ENCODE results near the gene DHRS9. TPM values are rescaled to one million over a fixed set of nuclear protein-coding genes. Genes with fewer than 3 reads are reported as not detected.

The DHRS9 gene
- total and polyA plus RNA-seq, 2 of the 4 experiments (the other 2 are of a cell fraction), result not detected

DNA sequence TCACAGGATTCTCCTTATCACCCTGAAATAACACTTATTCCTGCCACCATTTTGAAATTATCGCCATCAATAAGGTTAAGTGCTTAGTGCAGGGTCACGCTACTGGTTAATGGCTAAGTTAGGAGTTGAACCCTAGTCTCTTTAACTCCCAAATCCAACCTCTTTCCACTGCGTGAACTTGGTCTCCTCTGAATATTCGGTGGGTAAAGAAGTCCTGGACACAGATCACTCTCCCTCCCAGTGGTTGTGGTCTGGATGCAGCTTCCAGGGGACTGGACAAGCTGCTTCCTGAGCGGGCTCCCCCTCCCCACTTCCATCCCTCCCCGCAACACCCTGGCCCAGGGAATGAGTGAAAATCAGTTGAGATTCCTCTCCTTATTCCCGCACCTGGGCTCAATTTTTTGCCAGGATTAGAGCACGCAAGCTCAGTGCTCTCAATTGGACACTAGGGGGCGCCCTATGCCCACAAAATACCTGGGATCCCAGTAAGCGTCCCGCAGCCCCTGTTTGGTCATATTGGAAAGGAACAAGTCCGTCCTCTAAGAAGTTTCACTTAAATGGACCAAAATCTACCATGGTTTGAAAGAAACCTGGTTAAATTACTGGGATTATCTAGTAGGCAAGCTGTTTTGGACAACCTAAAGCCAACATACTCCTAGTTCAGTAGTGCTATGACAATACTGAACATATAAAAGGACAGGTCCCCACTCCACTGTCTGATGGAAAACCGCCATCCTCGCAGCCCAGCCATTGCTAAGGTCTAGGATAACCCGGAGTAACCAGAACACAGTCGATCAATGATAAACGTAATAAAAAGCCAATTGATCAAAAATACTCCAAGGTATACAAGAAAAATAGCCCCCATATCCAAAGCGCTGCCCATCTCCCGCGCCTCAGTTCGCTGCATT is 40.4 kb downstream of the DHRS9 start:
- Histone ChIP-seq H3K9me1 (ENCODE audit: insufficient read depth, low read length) (no peaks in the 10 kb centered on the region), H3K14ac (replicated peaks; ENCODE audit: low read depth, low read length) (no peak overlapping the region), H3K36me3 (ENCODE audit: control insufficient read depth, insufficient read depth, low read length) (no peaks in the 10 kb centered on the region), H2BK5ac (ENCODE audit: low read depth, low read length, poor library complexity, severe bottlenecking) (no peak overlapping the region), H2BK20ac (ENCODE audit: low read depth, low read length) (no peak overlapping the region), H2AFZ (replicated peaks; ENCODE audit: low read length, poor library complexity) (no peak overlapping the region), H2BK120ac (ENCODE audit: low read depth, low read length) (no peak overlapping the region), H3K27ac (ENCODE audit: insufficient read depth, low read length) (no peak overlapping the region), H4K8ac (ENCODE audit: low read depth in 2 of 2, low read length in 2 of 2) (no peak overlapping the region), H2AK5ac (ENCODE audit: low read depth, low read length) (no peak overlapping the region), H3K18ac (ENCODE audit: low read depth, low read length) (no peak overlapping the region), H3K4me2 (ENCODE audit: low read depth, low read length) (no peak overlapping the region), H4K20me1 (ENCODE audit: insufficient read depth, low read length) (no peaks in the 10 kb centered on the region), H2AK9ac (replicated peaks; ENCODE audit: low read depth, low read length, poor library complexity) (no peak overlapping the region), H4K5ac (ENCODE audit: low read depth, low read length) (no peak overlapping the region), H3K4me3 (ENCODE audit: insufficient read depth, low read depth, low read length) (no peak overlapping the region), H2BK15ac (ENCODE audit: low read depth, low read length) (no peak overlapping the region), H3K9me3 (ENCODE audit: control insufficient read depth, insufficient read depth, low read length) (no peaks in the 10 kb centered on the region), H3K27me3 (ENCODE audit: control insufficient read depth, insufficient read depth, low read length) (no peaks in the 10 kb centered on the region), H3K23ac (ENCODE audit: low read depth, low read length) (no peak overlapping the region), H3K79me1 (ENCODE audit: low read depth in 1 of 2, low read length in 2 of 2) (no peaks in the 10 kb centered on the region), H4K91ac (ENCODE audit: insufficient read depth, low read depth, low read length) (no peak overlapping the region), H3K4ac (ENCODE audit: low read depth, low read length) (no peak overlapping the region), H3K56ac (ENCODE audit: extremely low read depth, insufficient read depth, low read length) (no peak overlapping the region), H3K4me1 (ENCODE audit: control insufficient read depth, insufficient read depth, low read length) (no peaks in the 10 kb centered on the region), H3K9ac (ENCODE audit: low read depth, low read length) (no peak overlapping the region)
- dilution Hi-C loops (cut with HindIII; ENCODE audit: low sequenced_read_pairs, unreplicated experiment), result no loop called here
- peak; percentile 84 for ATAC-seq (ENCODE audit: low read depth)
- no TSS peak for BruUV-seq (replicated peaks)
- CTCF ChIA-PET, result interaction anchor here (0.6 to 1.6 kb wide), 8 partner anchors 10 to 164 kb away, joined by 3 to 9 read pairs (median 4); no protein-coding TSS in a partner anchor
- 70% methylated on average over 2 of the region's 21 CpGs; no CpG with 5 or more reads in 1 of the 2 experiments for WGBS, 2 experiments (ENCODE audit: extremely low coverage in 2 of 2, insufficient read length in 1 of 2)
- in situ Hi-C loops (cut with MboI; ENCODE audit: low sequenced_read_pairs), result no loop called here
- DNase-seq, result peak; percentile 62
- POLR2A ChIA-PET (ENCODE audit: unreplicated experiment), result no interaction called here
- intact Hi-C loops (cut with micrococcal nuclease), result loop anchor here (1.0 kb wide), 2 partner anchors 23 to 32 kb away; no protein-coding TSS in a partner anchor
- TF ChIP-seq BHLHE40 (IDR thresholded peaks at IDR 0.05; ENCODE audit: low read depth, low read length) (no peak), FOS (IDR thresholded peaks at IDR 0.05; ENCODE audit: low read depth, low read length) (no peak), CHD1 (IDR thresholded peaks at IDR 0.05; ENCODE audit: low read depth, low read length) (no peak), MAFK (IDR thresholded peaks at IDR 0.05; ENCODE audit: low read depth, low read length) (no peak), RCOR1 (IDR thresholded peaks at IDR 0.05; ENCODE audit: insufficient replicate concordance, low read length) (no peak), MAZ (IDR thresholded peaks at IDR 0.05; ENCODE audit: borderline replicate concordance, low read depth, low read length) (no peak), MXI1 (IDR thresholded peaks at IDR 0.05; ENCODE audit: borderline replicate concordance, low read depth, low read length) (no peak), SMC3 (IDR thresholded peaks at IDR 0.05; ENCODE audit: low read depth, low read length) (peak; percentile 36; the same call in 1 of the 2 replicates), RAD21 (IDR thresholded peaks at IDR 0.05; ENCODE audit: low read length) (peak; percentile 69), RFX5 (IDR thresholded peaks at IDR 0.05; ENCODE audit: low read depth, low read length) (no peak), NFE2L2 (IDR thresholded peaks at IDR 0.05; ENCODE audit: low read depth, low read length) (no peak), CEBPB (IDR thresholded peaks at IDR 0.05; ENCODE audit: low read depth, low read length) (no peak), POLR2A (IDR thresholded peaks at IDR 0.05; ENCODE audit: low read depth, low read length) (no peak)
- TF ChIP-seq, protein P1, sequence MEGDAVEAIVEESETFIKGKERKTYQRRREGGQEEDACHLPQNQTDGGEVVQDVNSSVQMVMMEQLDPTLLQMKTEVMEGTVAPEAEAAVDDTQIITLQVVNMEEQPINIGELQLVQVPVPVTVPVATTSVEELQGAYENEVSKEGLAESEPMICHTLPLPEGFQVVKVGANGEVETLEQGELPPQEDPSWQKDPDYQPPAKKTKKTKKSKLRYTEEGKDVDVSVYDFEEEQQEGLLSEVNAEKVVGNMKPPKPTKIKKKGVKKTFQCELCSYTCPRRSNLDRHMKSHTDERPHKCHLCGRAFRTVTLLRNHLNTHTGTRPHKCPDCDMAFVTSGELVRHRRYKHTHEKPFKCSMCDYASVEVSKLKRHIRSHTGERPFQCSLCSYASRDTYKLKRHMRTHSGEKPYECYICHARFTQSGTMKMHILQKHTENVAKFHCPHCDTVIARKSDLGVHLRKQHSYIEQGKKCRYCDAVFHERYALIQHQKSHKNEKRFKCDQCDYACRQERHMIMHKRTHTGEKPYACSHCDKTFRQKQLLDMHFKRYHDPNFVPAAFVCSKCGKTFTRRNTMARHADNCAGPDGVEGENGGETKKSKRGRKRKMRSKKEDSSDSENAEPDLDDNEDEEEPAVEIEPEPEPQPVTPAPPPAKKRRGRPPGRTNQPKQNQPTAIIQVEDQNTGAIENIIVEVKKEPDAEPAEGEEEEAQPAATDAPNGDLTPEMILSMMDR (conservative IDR thresholded peaks at IDR 0.05; ENCODE audit: low read depth, low read length), result peak; percentile 80
- TF ChIP-seq, protein P2, sequence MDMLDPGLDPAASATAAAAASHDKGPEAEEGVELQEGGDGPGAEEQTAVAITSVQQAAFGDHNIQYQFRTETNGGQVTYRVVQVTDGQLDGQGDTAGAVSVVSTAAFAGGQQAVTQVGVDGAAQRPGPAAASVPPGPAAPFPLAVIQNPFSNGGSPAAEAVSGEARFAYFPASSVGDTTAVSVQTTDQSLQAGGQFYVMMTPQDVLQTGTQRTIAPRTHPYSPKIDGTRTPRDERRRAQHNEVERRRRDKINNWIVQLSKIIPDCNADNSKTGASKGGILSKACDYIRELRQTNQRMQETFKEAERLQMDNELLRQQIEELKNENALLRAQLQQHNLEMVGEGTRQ (IDR thresholded peaks at IDR 0.05; ENCODE audit: low read depth, low read length), result no peak
